Measurements from ENCODE around the gene DNAH11.
"Not testable (repeated sequence)": the region's sequence is repeated elsewhere in the genome, so short reads cannot be mapped to it uniquely, and the experiment has no call there.

The DNAH11 gene

DNA sequence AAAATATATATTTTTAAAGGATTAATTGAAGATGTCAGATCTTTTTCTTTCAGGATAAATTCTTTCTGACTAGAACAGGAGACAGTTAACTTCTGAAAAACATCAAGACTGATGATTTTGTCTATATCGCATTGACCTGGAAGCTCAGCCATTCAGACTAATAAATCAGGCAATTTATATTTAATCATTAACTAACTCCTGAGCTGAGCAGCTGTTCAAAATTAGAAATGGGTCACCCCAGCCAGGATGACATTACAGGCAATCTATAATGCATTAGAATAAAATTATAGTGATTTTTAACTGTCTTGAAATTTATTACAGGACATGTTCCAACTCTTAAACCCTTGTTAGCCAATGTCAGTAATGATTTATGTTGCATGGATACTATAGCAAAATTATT, 263.0 kb downstream of the DNAH11 start:
- no peak for DNase-seq

DNA sequence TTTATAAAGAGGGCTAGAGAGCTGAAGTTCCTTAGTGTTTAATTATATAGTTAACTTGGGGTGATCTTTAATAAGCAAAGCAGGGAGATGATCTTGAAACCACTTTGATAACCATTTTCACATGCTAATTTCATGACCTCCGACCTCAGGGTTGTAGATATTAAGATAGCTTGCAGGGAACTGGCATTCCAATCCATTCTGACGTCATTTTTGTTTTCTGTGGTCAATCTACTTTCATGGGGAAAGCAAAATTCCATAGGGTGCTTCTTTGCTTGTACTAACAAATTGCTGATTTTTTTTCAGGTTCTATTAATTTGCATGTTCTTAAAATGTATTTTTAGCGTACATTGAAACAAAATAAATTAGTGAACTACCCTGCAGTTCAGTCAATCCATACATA, 263.5 kb downstream of the DNAH11 start:
- DNase-seq, result no peak

DNA sequence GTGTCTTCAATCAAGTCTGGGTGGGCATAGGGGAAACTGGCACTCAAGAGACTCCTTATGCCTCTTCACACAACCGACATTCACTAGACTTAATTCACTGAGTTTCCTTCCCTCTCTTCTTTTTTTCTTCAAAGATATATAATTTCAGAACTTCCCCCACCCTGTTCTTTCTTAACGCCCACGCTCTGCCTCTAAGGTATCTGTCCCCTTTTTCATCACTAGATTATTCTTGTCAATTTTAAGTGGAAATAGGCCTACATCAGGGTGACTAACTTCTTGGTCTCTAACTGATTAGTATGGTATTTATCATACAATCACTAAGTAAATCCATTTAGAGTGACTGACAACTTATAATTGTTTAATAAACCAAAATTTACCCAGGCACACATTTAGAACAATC, 276.2 kb downstream of the DNAH11 start:
- DNase-seq, result no peak

DNA sequence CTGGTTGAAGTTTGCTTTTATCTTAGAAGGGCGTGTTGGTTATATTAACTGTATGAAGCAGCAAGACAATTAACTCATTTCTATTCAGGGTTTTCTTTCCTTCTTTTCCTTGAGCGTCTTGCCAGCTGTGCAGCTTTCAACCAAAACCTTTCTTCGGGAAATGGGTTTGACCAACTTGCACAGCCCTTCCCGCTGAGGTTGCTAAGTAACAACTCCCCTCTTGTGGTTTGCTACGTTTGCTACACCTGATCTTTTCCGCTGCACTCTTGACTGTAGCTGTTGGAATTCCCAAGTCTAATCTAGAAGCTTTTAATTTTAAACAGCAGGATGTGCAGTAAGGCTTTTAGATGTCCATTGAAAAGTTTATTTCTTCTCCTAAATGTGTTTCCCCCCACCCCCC, 286.0 kb downstream of the DNAH11 start:
- DNase-seq, result no peak

DNA sequence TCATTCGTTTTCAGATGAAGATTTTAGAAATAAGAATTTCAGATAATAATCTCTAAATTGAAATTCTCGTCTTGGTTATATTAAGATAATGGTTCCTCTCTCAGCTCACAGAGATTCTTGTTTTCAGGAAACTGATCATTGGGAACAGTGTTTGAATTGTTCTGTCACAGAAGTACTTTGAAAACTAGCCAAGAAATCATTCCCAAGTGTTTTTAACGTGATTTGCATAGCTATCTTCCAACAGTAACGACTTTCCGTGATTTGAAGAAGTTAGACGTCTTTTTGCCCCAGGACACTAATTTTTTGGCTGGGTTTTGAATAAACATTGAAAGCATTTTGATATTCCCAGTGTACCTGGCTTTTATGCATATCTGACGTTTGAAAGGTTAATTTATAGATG, 286.9 kb downstream of the DNAH11 start:
- DNase-seq, result no peak

DNA sequence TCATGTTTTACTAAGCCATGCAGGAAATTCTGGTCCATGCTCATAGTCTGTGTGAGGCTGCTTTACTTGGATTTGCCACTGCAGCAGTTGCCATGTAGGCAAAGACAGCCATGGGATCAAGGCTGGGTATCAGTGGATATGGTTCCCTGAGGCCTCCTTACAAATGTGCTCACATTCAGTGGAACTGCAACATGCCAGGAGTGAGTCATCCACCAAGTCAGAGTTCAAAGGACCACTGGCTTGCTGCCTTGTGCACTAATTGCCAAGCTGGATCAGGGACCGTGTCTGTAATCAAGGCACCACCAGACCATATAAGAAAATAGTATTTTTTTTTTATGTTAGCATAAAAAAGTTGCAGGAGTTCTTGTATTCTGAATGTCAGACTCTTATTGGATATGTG, 301.9 kb downstream of the DNAH11 start:
- no peak for DNase-seq

DNA sequence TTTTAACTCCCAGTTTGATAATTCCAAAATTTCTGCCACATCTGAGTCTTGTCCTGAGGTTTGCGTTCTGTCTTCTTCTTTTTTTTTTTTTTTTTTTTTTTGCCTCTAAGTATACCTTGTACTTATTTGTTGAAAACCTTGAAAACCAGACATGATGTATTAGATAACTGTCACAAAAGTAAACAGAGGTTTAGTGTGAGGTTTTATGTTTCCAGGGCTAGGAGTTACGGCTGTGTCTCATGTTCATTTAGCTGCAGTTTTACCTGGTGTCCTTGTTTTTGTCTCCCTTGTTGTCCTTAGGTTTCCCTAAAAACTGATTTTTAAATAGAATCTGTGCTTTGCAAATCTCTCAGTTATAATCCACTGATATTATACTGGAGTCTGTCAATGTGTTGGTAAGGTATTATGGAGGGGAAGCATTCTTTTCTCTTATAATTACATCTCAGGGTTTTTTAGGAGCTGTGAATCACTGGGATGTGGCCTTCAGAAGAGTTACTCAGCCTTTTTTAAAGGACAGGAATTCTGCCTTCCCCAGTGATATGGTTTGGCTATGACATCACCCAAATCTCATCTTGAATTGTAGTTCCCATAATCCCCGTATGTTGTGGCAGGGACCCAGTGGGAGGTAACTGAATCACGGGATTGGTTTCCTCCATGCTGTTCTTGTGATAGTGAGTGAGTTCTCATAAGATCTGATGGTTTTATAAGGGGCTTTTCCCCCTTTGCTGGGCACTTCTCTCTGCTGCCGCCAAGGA, 307.9 kb downstream of the DNAH11 start:
- DNase-seq, result no peak

DNA sequence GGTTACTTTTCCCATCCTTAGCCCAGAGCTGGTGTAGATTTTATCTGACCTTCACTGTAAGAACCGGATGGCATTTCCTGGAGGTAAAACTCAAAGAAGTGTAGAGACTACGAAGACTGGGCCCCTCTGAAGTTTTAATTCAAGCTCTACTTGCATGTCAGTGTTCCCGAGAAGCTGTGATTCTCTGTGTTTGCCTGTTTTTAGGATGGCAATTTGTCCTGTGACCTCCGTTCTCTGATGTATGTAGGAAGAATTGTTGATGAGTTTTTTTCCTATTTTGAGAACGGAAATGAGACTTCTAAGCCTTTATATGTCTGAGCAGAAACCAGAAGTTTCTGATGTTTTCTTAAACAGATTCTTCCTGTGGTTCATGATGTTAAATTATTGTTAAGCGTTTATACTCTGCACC, 308.7 kb downstream of the DNAH11 start:
- no peak for DNase-seq

DNA sequence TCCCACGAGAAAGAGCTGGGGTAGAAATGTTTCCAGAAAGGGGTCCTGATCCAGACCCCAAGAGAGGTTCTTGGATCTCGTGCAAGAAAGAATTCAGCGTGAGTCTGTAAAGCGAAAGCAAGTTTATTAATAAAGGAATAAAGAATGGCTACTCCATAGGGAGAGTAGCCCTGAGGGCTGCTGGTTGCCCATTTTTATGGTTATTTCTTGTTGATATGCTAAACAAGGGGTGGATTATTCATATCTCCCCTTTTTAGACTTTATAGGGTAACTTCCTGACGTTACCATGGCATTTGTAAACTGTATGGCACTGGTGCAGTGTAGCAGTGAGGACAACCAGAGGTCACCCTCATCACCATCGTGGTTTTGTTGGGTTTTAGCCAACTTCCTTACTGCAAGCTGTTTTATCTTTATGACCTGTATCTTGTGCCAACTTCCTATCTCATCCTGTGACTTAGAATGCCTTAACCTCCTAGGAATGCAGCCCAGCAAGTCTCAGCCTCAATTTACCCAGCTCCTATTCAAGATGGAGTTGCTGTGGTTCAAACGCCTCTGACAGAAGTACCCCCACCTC, 322.9 kb downstream of the DNAH11 start:
- not testable (repeated sequence) for DNase-seq

DNA sequence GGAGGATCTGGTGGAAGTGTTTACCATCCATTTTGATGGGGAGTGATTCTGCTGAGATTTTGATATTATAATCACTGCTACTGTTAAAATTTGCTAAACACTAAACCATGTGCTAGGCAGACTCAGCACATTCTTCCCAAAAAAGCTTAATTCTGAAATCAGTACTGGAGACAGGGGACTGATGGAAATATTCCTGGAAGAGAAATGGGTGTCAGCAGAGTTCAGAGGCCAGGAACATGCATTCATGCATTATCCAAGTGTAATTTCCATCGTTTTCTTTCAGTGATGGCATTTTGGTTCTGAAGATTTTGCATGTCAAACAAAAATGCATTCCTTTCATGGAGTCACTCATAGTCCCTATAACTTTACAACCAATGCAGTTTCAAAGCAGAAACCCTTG, 323.9 kb downstream of the DNAH11 start:
- DNase-seq, result no peak

DNA sequence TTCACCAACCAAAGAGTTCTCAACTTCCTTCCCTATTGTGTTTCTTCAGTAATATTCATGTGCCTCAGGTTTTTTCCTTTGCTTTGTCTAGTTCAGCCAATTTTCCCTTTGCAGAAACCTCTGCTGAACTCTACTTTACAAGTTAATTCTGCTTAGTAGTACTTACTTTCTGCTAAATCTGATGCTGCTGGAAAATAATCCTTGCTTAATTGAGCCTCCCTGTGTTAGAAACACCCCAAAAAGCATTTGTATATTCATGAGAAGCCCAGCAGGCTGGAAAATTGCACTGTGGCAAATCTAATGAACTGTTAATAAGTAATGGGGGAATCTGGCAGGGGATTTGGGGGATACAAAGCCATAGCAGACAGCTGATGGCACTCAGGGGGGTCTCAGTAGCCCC, 324.4 kb downstream of the DNAH11 start:
- DNase-seq, result no peak

DNA sequence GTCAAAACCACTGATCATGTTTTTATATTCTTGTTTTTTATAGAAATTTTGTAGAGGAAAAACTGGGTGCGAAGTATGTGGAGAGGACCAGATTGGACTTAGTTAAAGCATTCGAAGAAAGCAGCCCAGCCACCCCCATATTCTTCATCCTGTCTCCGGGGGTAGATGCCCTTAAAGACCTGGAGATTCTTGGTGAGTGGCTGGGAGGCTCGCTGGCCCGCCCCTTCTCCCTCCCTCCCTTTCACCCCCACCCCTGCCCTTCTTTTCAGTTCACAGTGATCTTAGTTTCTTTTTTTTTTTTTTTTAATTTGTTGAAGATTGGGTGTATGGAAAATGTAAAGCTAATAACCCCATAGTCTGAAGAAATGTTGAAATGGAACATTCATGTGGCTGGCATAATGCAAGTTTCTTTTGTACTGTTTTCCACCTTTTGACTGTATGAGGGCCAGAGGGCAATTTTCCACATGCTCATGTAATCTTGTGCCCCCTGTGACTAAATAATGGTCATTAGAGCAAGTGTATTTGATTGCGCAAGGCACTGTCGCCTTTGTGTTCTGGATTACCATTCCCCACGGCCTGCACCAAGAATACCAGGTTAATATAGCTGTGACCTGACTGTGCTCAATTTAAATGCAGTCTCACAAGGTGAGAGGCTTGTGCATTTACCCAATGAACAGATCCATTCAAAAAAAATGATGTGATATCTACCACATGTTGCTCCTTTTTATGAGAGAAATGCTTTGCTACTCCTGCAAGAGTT, 325.2 kb downstream of the DNAH11 start:
- DNase-seq, result no peak

DNA sequence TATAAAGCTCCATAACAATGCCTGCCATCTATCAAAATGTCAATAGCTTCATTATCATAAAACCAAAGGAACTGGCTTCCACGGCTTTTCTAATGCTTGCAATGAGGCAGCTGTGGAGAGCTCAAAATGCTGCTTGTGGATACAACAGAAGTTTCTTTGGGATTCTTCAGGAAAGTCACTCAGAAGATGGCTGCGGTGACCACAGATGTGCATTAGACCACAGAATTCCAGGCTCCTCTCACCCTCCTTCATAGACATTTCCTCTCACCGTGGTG, 325.7 kb downstream of the DNAH11 start:
- no peak for DNase-seq

DNA sequence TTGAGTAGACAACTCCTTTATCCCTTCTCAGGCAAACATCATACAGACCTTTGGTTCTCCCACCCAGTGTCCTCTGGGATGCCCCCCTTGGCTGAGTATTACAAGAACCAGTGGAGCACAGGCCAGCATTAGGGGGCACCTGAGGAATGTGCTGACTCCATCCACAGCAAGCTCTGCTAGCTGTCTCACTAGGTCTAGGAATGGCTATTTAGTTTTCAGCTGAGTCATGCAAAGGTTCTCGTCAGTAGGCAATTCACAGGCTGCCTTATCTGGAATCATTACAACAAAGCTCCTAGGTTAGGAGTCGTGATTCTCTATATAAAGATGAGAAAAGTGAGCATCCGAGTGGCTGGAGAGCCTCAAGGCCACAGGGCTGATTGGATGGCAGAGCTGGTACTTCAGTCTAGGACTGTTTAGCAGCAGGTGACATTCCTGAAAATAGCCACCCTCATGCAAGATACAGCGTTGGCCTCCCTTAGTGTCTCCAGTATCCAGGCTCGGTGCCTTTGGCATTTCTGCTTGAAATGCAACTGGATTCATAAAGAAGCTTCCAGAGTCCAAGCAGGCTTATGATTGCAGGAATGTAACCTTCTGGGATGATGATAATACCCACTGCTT, 327.1 kb downstream of the DNAH11 start:
- no peak for DNase-seq

DNA sequence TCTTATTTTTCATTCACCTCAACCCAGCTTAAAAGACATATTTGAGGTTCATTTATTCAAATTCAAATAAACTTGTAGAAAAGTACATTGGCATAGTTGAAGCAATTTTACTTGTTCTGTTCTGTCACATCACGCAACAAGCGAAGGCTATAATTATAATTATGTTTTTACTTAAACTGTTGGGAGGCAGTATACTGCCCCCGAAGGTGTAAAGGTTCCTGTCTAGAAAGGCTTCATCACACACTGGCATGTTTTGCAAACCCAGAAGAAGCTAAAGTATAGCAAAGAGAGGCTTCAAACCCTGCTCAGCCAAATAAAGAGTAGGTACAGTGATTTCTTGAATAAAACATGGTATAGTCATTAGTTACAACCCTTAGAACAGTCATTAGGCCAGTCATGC, 340.2 kb downstream of the DNAH11 start:
- no peak for DNase-seq

DNA sequence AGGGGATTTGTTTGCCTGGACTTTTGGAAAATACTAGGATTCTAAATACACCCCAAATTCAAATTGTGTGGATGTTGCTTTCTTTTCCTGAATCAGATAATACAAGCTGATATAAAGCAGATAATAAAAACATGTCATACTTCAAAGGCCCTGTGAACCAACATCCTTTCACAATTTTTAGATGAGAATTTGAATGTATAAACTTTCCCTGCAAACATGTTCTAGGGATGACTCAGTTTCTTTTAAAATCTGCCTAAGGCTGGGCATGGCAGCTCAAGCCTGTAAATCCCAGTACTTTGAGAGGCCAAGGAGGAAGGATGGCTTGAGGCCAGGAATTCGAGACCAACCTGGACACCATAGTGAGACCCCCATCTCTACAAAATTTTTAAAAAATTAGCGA, 340.7 kb downstream of the DNAH11 start:
- not testable (repeated sequence) for DNase-seq

DNA sequence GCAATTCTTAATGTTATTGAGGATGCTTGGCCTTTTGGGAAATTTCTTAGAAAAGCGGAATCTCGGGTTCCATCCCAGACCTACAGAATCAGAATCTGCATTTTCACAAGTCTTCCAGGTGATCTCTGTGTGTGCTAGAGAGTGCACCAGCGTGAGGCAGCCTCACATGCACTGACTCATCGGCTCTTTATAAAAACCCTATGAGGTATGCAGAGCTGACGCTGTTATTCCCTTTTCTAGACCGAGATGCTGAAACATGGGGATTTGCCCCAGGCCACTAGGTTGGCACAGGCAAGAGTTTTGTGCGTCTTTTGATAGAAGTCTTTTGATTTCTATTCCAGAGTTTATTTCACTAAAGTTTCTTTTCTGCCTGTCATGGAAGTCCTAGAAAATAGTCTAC, 341.7 kb downstream of the DNAH11 start:
- no peak for DNase-seq

DNA sequence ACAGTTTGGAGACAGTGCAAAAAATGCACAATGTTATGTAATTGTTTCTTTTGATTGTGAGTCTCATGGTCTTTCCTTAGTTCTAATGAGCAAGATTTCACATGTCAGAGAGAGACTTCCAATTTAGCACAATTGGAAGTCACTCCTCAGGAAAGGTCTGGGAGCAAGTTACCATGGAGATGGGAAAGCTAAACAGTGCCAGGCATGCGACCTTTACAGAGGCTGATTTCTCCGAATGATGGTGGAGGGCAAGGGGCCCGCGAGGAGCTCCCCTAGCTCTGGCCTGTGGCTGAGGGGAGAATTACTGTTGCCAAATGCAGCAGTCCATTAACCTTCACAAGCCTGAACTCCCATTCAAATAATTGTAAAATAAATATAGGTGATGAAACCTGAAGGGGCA, 343.6 kb downstream of the DNAH11 start:
- DNase-seq, result no peak

DNA sequence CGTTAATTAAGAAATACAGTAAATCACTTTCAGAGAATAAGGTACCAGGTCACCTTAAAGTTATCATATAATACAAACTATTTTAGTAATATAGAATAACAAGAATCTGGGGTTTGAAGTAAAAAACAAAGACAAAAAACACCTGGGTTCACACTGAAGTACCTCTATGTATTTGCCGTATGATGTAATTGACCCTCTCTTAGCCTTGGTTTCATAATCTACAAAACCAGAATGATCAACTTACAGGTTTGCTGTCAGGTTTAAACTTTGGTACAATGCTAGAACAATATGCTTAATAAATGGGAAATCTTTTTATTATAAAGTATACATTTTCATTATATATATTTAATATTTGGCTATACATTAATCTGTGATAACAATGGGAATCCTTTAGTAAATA, 344.5 kb downstream of the DNAH11 start:
- no peak for DNase-seq

DNA sequence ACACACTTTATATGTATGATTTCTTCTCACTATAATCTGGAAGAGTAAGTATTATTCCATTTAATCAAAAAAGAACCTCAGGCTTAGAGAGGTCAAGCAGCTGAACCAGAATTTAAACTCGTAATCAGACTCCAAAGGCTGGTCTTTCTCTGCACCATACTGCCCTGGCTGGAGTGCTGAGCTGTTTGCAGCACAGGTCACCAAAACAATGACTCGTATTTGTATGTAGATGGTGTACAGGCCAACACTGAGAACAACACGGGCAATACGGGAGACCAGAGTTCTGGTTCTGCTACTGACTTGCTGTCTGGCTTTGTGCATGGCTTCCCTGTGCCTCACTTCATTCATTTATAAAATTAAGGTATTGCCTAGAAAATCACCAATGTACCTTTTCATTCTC, 344.9 kb downstream of the DNAH11 start:
- DNase-seq, result no peak

DNA sequence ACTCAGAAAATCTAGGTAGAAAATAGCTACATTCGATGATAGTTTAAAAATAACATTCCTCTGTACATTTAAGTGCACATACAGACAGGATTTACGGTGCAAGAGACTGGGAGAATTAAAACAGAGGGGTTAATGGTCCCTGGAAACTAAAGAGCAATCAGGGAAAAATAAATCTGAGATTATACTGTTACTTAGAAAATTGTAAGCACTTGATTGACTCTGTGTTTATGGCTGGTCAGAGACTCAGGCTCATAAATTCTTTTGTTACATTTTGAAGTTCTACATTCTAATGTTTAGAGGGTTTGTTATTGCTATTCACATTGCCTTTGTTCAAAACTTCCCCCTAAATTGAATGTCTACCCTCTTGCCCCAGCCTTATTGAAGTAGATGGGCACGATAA, 348.5 kb downstream of the DNAH11 start:
- no peak for DNase-seq

DNA sequence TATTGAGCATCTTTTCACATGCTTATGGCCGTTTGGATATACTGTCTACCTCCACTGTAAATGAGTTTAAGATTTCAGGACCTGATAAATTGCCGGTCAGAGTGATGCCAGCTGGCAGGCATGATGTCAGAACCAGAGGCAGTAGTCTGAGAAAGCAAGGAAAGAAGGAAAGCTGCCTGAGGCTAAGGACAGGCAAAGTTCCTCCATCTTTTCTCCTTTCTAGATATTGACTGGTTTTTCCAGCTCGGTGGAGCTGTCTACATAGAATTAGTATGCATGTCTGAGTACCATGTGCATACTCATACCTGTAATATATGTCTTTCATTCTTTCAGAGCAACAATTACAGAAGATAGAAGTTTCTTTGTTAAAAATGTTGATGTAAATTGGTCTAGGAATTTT, 350.6 kb downstream of the DNAH11 start:
- no peak for DNase-seq

DNA sequence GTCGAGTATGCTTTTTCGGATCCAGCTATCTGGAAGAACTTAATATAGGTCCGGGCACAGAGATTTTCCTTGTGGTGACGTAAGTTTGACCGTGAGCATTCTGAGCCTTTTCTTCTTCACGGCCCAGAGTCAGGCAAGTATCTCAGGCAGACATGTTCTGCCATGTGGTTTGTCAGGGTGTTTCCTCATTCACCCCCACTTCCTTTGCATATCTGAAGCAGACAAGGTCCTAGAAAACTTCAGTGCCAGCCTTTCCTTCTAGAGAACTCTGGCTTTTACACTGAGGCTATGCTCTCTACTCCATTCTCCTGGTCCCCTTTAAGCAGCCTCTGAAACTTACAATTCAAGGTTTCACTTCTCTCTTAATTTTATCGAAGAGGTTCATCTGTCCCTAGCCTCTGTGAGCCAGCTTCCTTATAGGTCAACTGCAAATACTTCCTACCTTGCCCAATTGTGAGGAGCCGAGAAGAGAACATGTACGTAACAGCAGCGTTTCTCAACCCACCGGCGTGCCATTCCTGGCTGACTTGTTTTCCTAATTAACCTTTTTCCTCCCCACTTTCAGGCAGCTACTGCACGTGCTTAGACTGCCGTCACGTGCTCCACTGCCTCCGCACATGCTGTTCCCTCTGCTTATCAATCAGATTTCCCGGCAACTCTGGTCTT, 355.6 kb downstream of the DNAH11 start:
- no peak for DNase-seq

DNA sequence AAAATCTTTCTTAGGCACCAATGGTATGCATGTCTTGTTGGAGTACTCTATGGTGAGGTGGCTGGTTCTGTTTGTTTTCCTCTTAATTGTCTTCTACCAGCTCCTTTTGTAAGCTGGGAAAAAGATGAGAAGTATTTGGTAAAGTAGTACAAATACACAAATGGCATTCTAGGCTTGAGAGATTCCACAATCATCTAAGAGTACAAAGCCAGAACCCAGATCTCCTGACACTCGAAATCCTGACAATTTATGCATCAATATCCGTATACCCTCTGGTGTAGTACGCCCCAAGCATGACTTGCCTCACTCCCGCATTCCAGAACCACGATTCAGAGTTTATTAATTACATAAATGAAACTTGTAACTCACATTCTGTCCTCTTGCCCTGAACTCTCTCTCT, 359.4 kb downstream of the DNAH11 start:
- no peak for DNase-seq

All from activated CD4-positive, CD25-positive, alpha-beta regulatory T cell (primary cell).